ENCODE measurements around the gene TSPO. TPM values are rescaled to one million over a fixed set of nuclear protein-coding genes. Genes with fewer than 3 reads are reported as not detected.

The TSPO gene
- total RNA-seq, 1 donor from 2014 or later: 124 TPM

- Histone ChIP-seq H3K4me1 (ENCODE audit: insufficient read depth, low read length) (no peaks in the 10 kb centered on the region), H3K27me3 (ENCODE audit: insufficient read depth, low read length) (no peaks in the 10 kb centered on the region), H3K79me2 (ENCODE audit: insufficient read depth, low read length) (peaks cover 2% of the 10 kb centered on the region), H3K36me3 (ENCODE audit: insufficient read depth, low read length) (no peaks in the 10 kb centered on the region), H3K4me3 (ENCODE audit: insufficient read depth, low read depth, low read length) (no peak overlapping the region), H2AFZ (ENCODE audit: low read depth, low read length) (no peak overlapping the region), H4K20me1 (ENCODE audit: insufficient read depth, low read length) (peaks cover 5% of the 10 kb centered on the region), H3K9me3 (ENCODE audit: insufficient read depth, low read depth, low read length) (no peaks in the 10 kb centered on the region), H3K4me2 (ENCODE audit: low read length) (no peak overlapping the region), H3K27ac (ENCODE audit: low read depth, low read length) (no peak overlapping the region), H3K9ac (ENCODE audit: low read length) (no peak overlapping the region)
- FAIRE-seq (no peak), DNase-seq (ENCODE audit: low read depth) (no peak)
- H3K36me3 Mint-ChIP-seq (ENCODE audit: low read depth, unreplicated experiment): peaks cover 16% of the 10 kb centered on the region
- no peaks in the 10 kb centered on the region for H3K4me1 Mint-ChIP-seq (ENCODE audit: low read depth, unreplicated experiment)
- no peak overlapping the region for H3K27ac Mint-ChIP-seq (ENCODE audit: unreplicated experiment)
- no peaks in the 10 kb centered on the region for H3K27me3 Mint-ChIP-seq (ENCODE audit: low read depth, unreplicated experiment)
- H3K9me3 Mint-ChIP-seq (ENCODE audit: unreplicated experiment): no peaks in the 10 kb centered on the region
- no peak for TF ChIP-seq CTCF (IDR thresholded peaks at IDR 0.05; ENCODE audit: insufficient read depth, low read depth, low read length)
- TF ChIP-seq EZH2 (IDR thresholded peaks at IDR 0.05; ENCODE audit: insufficient read depth, low read length): no peak
- no peak overlapping the region for H3K4me3 Mint-ChIP-seq (ENCODE audit: unreplicated experiment)
Measured at GRCh38 chr22:43176090-43176489, 24.7 kb downstream of the TSPO start.

GRCh38 chr22:43177479-43177878 is 26.1 kb downstream of the TSPO start:
- no peak for TF ChIP-seq EZH2 (IDR thresholded peaks at IDR 0.05; ENCODE audit: insufficient read depth, low read length)
- TF ChIP-seq CTCF (IDR thresholded peaks at IDR 0.05; ENCODE audit: insufficient read depth, low read depth, low read length): no peak
- H3K4me3 Mint-ChIP-seq (ENCODE audit: unreplicated experiment): no peak overlapping the region
- DNase-seq (ENCODE audit: low read depth) (no peak), FAIRE-seq (no peak)
- Histone ChIP-seq H3K9me3 (ENCODE audit: insufficient read depth, low read depth, low read length) (no peaks in the 10 kb centered on the region), H3K9ac (ENCODE audit: low read length) (no peak overlapping the region), H3K27ac (ENCODE audit: low read depth, low read length) (no peak overlapping the region), H3K4me3 (ENCODE audit: insufficient read depth, low read depth, low read length) (no peak overlapping the region), H3K4me1 (ENCODE audit: insufficient read depth, low read length) (no peaks in the 10 kb centered on the region), H2AFZ (ENCODE audit: low read depth, low read length) (no peak overlapping the region), H3K79me2 (ENCODE audit: insufficient read depth, low read length) (peaks cover 11% of the 10 kb centered on the region), H4K20me1 (ENCODE audit: insufficient read depth, low read length) (peaks cover 5% of the 10 kb centered on the region), H3K27me3 (ENCODE audit: insufficient read depth, low read length) (no peaks in the 10 kb centered on the region), H3K4me2 (ENCODE audit: low read length) (no peak overlapping the region), H3K36me3 (ENCODE audit: insufficient read depth, low read length) (no peaks in the 10 kb centered on the region)
- peaks cover 17% of the 10 kb centered on the region for H3K36me3 Mint-ChIP-seq (ENCODE audit: low read depth, unreplicated experiment)
- no peaks in the 10 kb centered on the region for H3K27me3 Mint-ChIP-seq (ENCODE audit: low read depth, unreplicated experiment)
- no peaks in the 10 kb centered on the region for H3K4me1 Mint-ChIP-seq (ENCODE audit: low read depth, unreplicated experiment)
- H3K27ac Mint-ChIP-seq (ENCODE audit: unreplicated experiment): no peak overlapping the region
- H3K9me3 Mint-ChIP-seq (ENCODE audit: unreplicated experiment): no peaks in the 10 kb centered on the region

GRCh38 chr22:43179146-43179910 is 28.0 kb downstream of the TSPO start:
- H3K9me3 Mint-ChIP-seq (ENCODE audit: unreplicated experiment): no peaks in the 10 kb centered on the region
- peaks cover 12% of the 10 kb centered on the region for H4K20me1 ChIP-seq (ENCODE audit: insufficient read depth, low read length)
- peaks cover 17% of the 10 kb centered on the region for H3K36me3 Mint-ChIP-seq (ENCODE audit: low read depth, unreplicated experiment)
- H3K36me3 ChIP-seq (ENCODE audit: insufficient read depth, low read length): no peaks in the 10 kb centered on the region
- H3K27me3 Mint-ChIP-seq (ENCODE audit: low read depth, unreplicated experiment): no peaks in the 10 kb centered on the region
- no peak overlapping the region for H2AFZ ChIP-seq (ENCODE audit: low read depth, low read length)
- no peak overlapping the region for H3K27ac Mint-ChIP-seq (ENCODE audit: unreplicated experiment)
- no peak for TF ChIP-seq CTCF (IDR thresholded peaks at IDR 0.05; ENCODE audit: insufficient read depth, low read depth, low read length)
- TF ChIP-seq EZH2 (IDR thresholded peaks at IDR 0.05; ENCODE audit: insufficient read depth, low read length): no peak
- H3K9me3 ChIP-seq (ENCODE audit: insufficient read depth, low read depth, low read length): no peaks in the 10 kb centered on the region
- FAIRE-seq (no peak), DNase-seq (ENCODE audit: low read depth) (no peak)
- no peak overlapping the region for H3K27ac ChIP-seq (ENCODE audit: low read depth, low read length)
- H3K4me1 ChIP-seq (ENCODE audit: insufficient read depth, low read length): peaks cover 10% of the 10 kb centered on the region
- peaks cover 29% of the 10 kb centered on the region for H3K79me2 ChIP-seq (ENCODE audit: insufficient read depth, low read length)
- no peak overlapping the region for H3K9ac ChIP-seq (ENCODE audit: low read length)
- no peaks in the 10 kb centered on the region for H3K27me3 ChIP-seq (ENCODE audit: insufficient read depth, low read length)
- no peak overlapping the region for H3K4me3 ChIP-seq (ENCODE audit: insufficient read depth, low read depth, low read length)
- H3K4me3 Mint-ChIP-seq (ENCODE audit: unreplicated experiment): no peak overlapping the region
- H3K4me1 Mint-ChIP-seq (ENCODE audit: low read depth, unreplicated experiment): peaks cover 4% of the 10 kb centered on the region
- no peak overlapping the region for H3K4me2 ChIP-seq (ENCODE audit: low read length)
